Thyroid gland (tissue), 4 donors: Measurements from ENCODE around the gene CHAF1B.

Experiments used
- POLR2A ChIP-seq, 2 donors: fragments of 450-650 bp; IDR thresholded peaks; one replicate each; pipeline ENCODE4 v1.6.1; 2017; ENCODE audit warnings: antibody characterized with exemption in 2 of 2, mild to moderate bottlenecking in 2 of 2, moderate library complexity in 1 of 2
- TF ChIP-seq, protein P1 (sequence below), 6 experiments: fragments of 200-600 bp in 3 of 6; fragments of 450-650 bp in 3 of 6; sonication (generic) in 3 of 6; IDR thresholded peaks; one replicate each; pipeline ENCODE4 v1.5.1; 2016 to 2019; ENCODE audit warnings: antibody characterized with exemption in 6 of 6, mild to moderate bottlenecking in 2 of 6, inconsistent platforms in 1 of 6, moderate library complexity in 1 of 6

DNA sequence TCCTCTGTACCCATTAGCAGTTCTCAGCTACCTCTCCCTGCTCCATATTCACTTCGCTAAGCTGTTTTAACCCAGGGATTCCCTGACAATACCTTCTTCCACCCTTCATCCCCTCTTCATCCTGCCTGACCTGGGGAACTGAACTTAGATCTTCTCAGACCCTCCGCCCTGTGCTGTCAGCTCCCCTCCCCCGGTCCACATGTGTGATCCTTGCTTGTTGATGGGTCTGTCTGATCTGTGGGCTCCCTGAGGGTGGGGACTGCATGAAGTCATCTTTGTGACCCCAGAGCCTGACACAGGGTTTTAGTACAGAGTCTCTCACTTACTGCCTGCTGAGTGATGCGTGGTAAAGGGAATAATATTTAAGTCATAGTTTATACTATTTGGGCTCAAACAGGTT lies 11.8 kb downstream of the CHAF1B start:
- TF ChIP-seq POLR2A (IDR thresholded peaks at IDR 0.05) = no peak
- TF ChIP-seq, protein P1, sequence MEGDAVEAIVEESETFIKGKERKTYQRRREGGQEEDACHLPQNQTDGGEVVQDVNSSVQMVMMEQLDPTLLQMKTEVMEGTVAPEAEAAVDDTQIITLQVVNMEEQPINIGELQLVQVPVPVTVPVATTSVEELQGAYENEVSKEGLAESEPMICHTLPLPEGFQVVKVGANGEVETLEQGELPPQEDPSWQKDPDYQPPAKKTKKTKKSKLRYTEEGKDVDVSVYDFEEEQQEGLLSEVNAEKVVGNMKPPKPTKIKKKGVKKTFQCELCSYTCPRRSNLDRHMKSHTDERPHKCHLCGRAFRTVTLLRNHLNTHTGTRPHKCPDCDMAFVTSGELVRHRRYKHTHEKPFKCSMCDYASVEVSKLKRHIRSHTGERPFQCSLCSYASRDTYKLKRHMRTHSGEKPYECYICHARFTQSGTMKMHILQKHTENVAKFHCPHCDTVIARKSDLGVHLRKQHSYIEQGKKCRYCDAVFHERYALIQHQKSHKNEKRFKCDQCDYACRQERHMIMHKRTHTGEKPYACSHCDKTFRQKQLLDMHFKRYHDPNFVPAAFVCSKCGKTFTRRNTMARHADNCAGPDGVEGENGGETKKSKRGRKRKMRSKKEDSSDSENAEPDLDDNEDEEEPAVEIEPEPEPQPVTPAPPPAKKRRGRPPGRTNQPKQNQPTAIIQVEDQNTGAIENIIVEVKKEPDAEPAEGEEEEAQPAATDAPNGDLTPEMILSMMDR (IDR thresholded peaks at IDR 0.05) = no peak
